ENCODE measurements around the gene YY1. TPM values are rescaled to one million over a fixed set of nuclear protein-coding genes. Genes with fewer than 3 reads are reported as not detected.

YY1 gene
- total RNA-seq, 1 experiment from 2014 or later: 44.1 TPM

Other genes starting within 250 kb of the YY1 start
- gene EVL, start 173.7 kb upstream of the YY1 start, total RNA-seq (2014; rRNA removed; shearing (Covaris generic)): 18.6 and 40.1 TPM in 2 replicates
- 0.06 TPM in 1 of 2 replicates, not detected in the other for gene DEGS2, start 79.5 kb upstream of the YY1 start, total RNA-seq (2014; rRNA removed; shearing (Covaris generic))
- 30.7 and 34.7 TPM in 2 replicates for gene SLC25A29, start 67.3 kb downstream of the YY1 start, total RNA-seq (2014; rRNA removed; shearing (Covaris generic))
- gene SLC25A47, start 84.2 kb downstream of the YY1 start, total RNA-seq (2014; rRNA removed; shearing (Covaris generic)): not detected in 2 replicates
- gene WDR25, start 137.3 kb downstream of the YY1 start, total RNA-seq (2014; rRNA removed; shearing (Covaris generic)): 30.2 and 32.1 TPM in 2 replicates

All from Daoy (cell line).